ENCODE measurements around the gene SORL1-AS1.

Gene SORL1-AS1

DNA sequence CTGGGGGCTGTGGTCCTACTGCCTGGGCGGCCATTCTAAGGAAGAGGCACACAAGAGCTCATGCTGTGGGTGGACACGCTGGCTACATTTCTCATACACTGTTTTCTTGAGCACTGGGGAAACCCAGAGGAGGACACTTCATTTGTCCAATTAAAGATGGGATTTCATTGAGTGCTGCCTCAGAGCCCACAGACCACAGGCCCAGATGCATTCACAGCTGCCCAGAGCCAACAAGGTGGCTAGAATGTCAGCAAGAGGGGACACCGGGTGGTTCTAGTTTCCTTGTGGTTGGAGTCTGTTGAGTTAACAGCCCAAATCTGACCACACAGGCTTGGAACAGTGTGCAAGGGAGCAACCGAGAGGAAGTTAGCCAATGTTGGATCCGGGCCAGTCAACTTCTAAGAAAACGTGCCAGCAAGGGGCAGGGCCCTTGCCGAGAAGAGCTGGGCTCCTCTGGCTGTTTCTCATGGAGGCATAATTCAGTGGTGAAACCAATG is 35.7 kb downstream of the SORL1-AS1 start:
- peaks cover 70 to 74% of the 10 kb centered on the region in 2 donors for H3K4me1 ChIP-seq (ENCODE audit: control insufficient read depth in 1 of 2, insufficient read depth in 2 of 2, low read length in 2 of 2)
- H3K4me3 ChIP-seq (replicated peaks in 1 of 3; ENCODE audit: low read depth in 2 of 3, low read length in 3 of 3): peak overlapping the region in 1 of 3 experiments; percentile 49
- Mint-ChIP-seq H3K27ac (peak overlapping the region; percentile 96 to 99 (median 97)), H3K36me3 (peaks cover 0 to 3% of the 10 kb centered on the region in 2 donors), H3K9me3 (peaks cover 0 to 3% (median 0%) of the 10 kb centered on the region in 7 donors), H3K27me3 (ENCODE audit: low read depth in 3 of 3) (peaks cover 0 to 6% (median 0%) of the 10 kb centered on the region in 3 donors), H3K4me1 (peaks cover 85% of the 10 kb centered on the region), H3K4me3 (peak overlapping the region; percentile 41 to 71)
- peak overlapping the region; percentile 86 to 90 for H3K27ac ChIP-seq (ENCODE audit: low read depth in 1 of 2, low read length in 2 of 2)
- no peaks in the 10 kb centered on the region for H3K79me2 ChIP-seq (ENCODE audit: insufficient read depth, low read length)
- no peak for TF ChIP-seq CTCF (IDR thresholded peaks at IDR 0.05)
- H3K9me3 ChIP-seq (replicated peaks in 1 of 2; ENCODE audit: control insufficient read depth in 1 of 2, insufficient read depth in 1 of 2, low read length in 2 of 2): no peaks in the 10 kb centered on the region
- peak overlapping the region; percentile 24 for H3K9ac ChIP-seq (ENCODE audit: insufficient read depth, low read length, poor library complexity, severe bottlenecking)
- intact Hi-C loops (cut with micrococcal nuclease): loop anchor here in 1 of 2 donors (5.0 kb wide), 2 partner anchors 35 to 160 kb away; partner anchors contain the start of genes SORL1 and SORL1-AS1
- peak overlapping the region; percentile 60 for H3K4me2 ChIP-seq (replicated peaks; ENCODE audit: extremely low read depth, low read length, poor library complexity, severe bottlenecking)
- DNase-seq: peak; percentile 92 to 98 (median 93)
- no peaks in the 10 kb centered on the region for H3K27me3 ChIP-seq (ENCODE audit: control insufficient read depth in 2 of 2, insufficient read depth in 2 of 2, low read length in 2 of 2)
- no peaks in the 10 kb centered on the region for H4K20me1 ChIP-seq (ENCODE audit: insufficient read depth, low read length)
- H3K36me3 ChIP-seq (replicated peaks in 1 of 2; ENCODE audit: control insufficient read depth in 1 of 2, insufficient read depth in 2 of 2, low read length in 2 of 2): no peaks in the 10 kb centered on the region
- peak overlapping the region; percentile 26 for H2AFZ ChIP-seq (ENCODE audit: insufficient read depth, low read depth, low read length, poor library complexity, severe bottlenecking)
- WGBS (ENCODE audit: insufficient coverage): 0% methylated on average over 7 of the region's 7 CpGs

DNA sequence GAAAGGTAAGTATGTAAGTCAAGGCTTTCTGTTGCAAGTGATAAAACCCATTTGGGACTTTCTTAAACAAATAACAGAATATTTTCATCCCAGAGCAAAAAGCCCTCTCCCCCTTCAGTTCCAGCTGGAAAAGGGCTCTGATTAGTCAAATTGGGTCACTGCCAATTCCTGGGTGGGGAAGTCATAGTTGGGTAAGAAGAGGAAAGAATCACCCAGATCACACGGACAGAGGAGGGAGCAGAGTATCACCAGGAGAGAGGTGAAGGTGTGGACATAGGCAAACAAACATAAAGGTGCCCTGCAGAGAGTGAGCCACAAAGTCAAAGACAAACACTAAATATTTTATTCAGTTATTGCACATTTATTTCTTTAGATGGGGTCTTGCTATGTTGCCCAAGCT is 36.9 kb downstream of the SORL1-AS1 start:
- no peaks in the 10 kb centered on the region for H3K27me3 ChIP-seq (ENCODE audit: control insufficient read depth in 2 of 2, insufficient read depth in 2 of 2, low read length in 2 of 2)
- peaks cover 66 to 71% of the 10 kb centered on the region in 2 donors for H3K4me1 ChIP-seq (ENCODE audit: control insufficient read depth in 1 of 2, insufficient read depth in 2 of 2, low read length in 2 of 2)
- H3K4me2 ChIP-seq (replicated peaks; ENCODE audit: extremely low read depth, low read length, poor library complexity, severe bottlenecking): peak overlapping the region; percentile 28
- H3K9me3 ChIP-seq (replicated peaks in 1 of 2; ENCODE audit: control insufficient read depth in 1 of 2, insufficient read depth in 1 of 2, low read length in 2 of 2): no peaks in the 10 kb centered on the region
- H3K79me2 ChIP-seq (ENCODE audit: insufficient read depth, low read length): no peaks in the 10 kb centered on the region
- TF ChIP-seq CTCF (IDR thresholded peaks at IDR 0.05): no peak
- peak; percentile 41 to 78 (median 75) for DNase-seq
- H3K4me3 Mint-ChIP-seq: peak overlapping the region in 1 of 2 donors; percentile 24
- no peak overlapping the region for H3K9ac ChIP-seq (ENCODE audit: insufficient read depth, low read length, poor library complexity, severe bottlenecking)
- H3K4me3 ChIP-seq (replicated peaks in 1 of 3; ENCODE audit: low read depth in 2 of 3, low read length in 3 of 3): peak overlapping the region in 1 of 3 experiments; percentile 18
- no peak overlapping the region for H2AFZ ChIP-seq (ENCODE audit: insufficient read depth, low read depth, low read length, poor library complexity, severe bottlenecking)
- H4K20me1 ChIP-seq (ENCODE audit: insufficient read depth, low read length): no peaks in the 10 kb centered on the region
- no peaks in the 10 kb centered on the region for H3K36me3 Mint-ChIP-seq
- intact Hi-C loops (cut with micrococcal nuclease): loop anchor here in 1 of 2 donors (5.0 kb wide), 2 partner anchors 36 to 161 kb away; partner anchors contain the start of genes SORL1 and SORL1-AS1
- peaks cover 74% of the 10 kb centered on the region for H3K4me1 Mint-ChIP-seq
- no CpG with 5 or more reads among the region's 1 CpG for WGBS (ENCODE audit: insufficient coverage)
- peak overlapping the region in 6 of 7 donors; percentile 27 to 81 (median 68) for H3K27ac Mint-ChIP-seq
- H3K36me3 ChIP-seq (replicated peaks in 1 of 2; ENCODE audit: control insufficient read depth in 1 of 2, insufficient read depth in 2 of 2, low read length in 2 of 2): no peaks in the 10 kb centered on the region
- H3K27me3 Mint-ChIP-seq (ENCODE audit: low read depth in 3 of 3): peaks cover 0 to 6% (median 0%) of the 10 kb centered on the region in 3 donors
- H3K9me3 Mint-ChIP-seq: no peaks in the 10 kb centered on the region
- H3K27ac ChIP-seq (ENCODE audit: low read depth in 1 of 2, low read length in 2 of 2): peak overlapping the region in 1 of 2 donors; percentile 34
